Measurements from ENCODE around the gene COASY.
"Not testable (repeated sequence)": the region's sequence is repeated elsewhere in the genome, so short reads cannot be mapped to it uniquely, and the experiment has no call there.

The COASY gene

GRCh38 chr17:42536048-42536371, 25.9 kb upstream of the COASY start, which contains the start of gene NAGLU:
NAGLU (plus strand) TSS chr17:42536241; CDS start chr17:42536273, 32 bp downstream.
- ChIA-PET CTCF (interaction anchor here (1.0 to 2.5 kb wide), 5 partner anchors 8 to 47 kb away, joined by 3 to 12 read pairs (median 3); no protein-coding TSS in a partner anchor), POLR2A (interaction anchor here (0.6 to 1.4 kb wide), 11 partner anchors 9 to 825 kb away, joined by 3 to 5 read pairs (median 3); partner anchors contain the start of genes MLX and VPS25)
- TF ChIP-seq, protein P1, sequence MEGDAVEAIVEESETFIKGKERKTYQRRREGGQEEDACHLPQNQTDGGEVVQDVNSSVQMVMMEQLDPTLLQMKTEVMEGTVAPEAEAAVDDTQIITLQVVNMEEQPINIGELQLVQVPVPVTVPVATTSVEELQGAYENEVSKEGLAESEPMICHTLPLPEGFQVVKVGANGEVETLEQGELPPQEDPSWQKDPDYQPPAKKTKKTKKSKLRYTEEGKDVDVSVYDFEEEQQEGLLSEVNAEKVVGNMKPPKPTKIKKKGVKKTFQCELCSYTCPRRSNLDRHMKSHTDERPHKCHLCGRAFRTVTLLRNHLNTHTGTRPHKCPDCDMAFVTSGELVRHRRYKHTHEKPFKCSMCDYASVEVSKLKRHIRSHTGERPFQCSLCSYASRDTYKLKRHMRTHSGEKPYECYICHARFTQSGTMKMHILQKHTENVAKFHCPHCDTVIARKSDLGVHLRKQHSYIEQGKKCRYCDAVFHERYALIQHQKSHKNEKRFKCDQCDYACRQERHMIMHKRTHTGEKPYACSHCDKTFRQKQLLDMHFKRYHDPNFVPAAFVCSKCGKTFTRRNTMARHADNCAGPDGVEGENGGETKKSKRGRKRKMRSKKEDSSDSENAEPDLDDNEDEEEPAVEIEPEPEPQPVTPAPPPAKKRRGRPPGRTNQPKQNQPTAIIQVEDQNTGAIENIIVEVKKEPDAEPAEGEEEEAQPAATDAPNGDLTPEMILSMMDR (IDR thresholded peaks at IDR 0.05; ENCODE audit: control extremely low read depth, extremely low read depth, low read depth, missing control alignments) = no peak
- peak; percentile 99 for DNase-seq (ENCODE audit: extremely low spot score)

DNA sequence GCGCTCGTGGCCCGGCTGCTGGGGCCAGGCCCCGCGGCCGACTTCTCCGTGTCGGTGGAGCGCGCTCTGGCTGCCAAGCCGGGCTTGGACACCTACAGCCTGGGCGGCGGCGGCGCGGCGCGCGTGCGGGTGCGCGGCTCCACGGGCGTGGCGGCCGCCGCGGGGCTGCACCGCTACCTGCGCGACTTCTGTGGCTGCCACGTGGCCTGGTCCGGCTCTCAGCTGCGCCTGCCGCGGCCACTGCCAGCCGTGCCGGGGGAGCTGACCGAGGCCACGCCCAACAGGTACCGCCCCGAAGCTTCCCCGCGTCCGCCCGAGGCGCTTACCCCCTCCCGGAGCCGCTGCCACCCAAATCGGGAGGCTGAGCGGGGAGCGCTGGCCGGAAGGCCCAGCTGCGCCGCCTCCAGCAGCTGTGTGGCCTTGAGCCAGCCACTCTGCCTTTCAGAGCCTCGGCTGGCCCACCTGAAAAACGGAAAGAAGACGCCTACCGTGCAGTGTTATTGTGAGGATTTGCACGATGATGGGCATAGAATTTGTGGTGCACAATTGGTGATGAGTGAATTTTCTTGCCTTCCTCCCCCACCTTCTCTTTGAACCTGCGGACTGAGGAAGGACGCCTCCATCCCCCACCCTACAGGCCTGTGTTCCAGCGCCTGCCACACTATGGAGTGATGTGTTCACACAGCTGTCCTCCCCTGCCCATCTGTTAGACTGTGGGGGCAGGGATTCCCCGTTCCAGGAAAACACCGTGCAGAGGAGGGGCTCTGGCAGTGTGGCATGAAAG, 25.4 kb upstream of the COASY start:
- ChIA-PET POLR2A (interaction anchor here (0.7 to 1.4 kb wide), 11 partner anchors 9 to 825 kb away, joined by 3 to 5 read pairs (median 3); partner anchors contain the start of genes MLX, STAT3 and VPS25), CTCF (interaction anchor here (1.0 to 2.5 kb wide), 5 partner anchors 9 to 47 kb away, joined by 3 to 12 read pairs (median 3); no protein-coding TSS in a partner anchor)
- TF ChIP-seq, protein P1 (IDR thresholded peaks at IDR 0.05; ENCODE audit: control extremely low read depth, extremely low read depth, low read depth, missing control alignments) = no peak
- DNase-seq (ENCODE audit: extremely low spot score) = peak; percentile 93

DNA sequence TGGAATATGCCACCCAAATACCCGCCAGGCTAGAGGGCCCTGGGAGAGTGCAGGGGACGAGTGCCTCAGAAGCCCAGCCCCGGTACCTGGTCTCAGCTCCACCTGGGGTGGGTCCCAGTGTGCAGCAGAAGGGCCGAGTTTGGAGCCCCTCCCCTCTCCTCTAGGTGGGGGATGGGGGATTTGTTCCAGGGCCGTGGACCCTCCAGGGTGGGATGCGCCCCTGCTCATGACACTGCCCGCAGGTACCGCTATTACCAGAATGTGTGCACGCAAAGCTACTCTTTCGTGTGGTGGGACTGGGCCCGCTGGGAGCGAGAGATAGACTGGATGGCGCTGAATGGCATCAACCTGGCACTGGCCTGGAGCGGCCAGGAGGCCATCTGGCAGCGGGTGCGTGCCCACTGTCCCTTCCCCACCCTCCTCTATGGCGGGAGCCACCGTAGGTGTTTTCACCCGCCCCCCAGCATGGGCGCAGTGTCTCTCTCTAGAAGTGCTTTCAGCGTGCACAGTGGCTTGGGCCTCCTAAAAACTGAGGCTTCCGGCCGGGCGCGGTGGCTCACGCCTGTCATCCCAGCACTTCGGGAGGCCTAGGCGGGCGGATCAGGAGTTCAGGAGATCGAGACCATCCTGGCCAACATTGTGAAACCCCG, 24.7 kb upstream of the COASY start:
- no peak for DNase-seq (ENCODE audit: extremely low spot score)
- TF ChIP-seq, protein P1 (IDR thresholded peaks at IDR 0.05; ENCODE audit: control extremely low read depth, extremely low read depth, low read depth, missing control alignments) = no peak
- CTCF ChIA-PET = interaction anchor here (1.8 to 2.5 kb wide), 2 partner anchors 10 to 11 kb away, joined by 11 to 12 read pairs; no protein-coding TSS in a partner anchor
- POLR2A ChIA-PET = interaction anchor here (0.7 to 1.3 kb wide), 4 partner anchors 10 to 148 kb away, joined by 3 to 4 read pairs (median 3); partner anchors contain the start of gene STAT3

- no peak for DNase-seq (ENCODE audit: extremely low spot score)
- CTCF ChIA-PET = no interaction called here
- POLR2A ChIA-PET = no interaction called here
- TF ChIP-seq, protein P1 (IDR thresholded peaks at IDR 0.05; ENCODE audit: control extremely low read depth, extremely low read depth, low read depth, missing control alignments) = no peak
These were observed 24.0 kb upstream of the COASY start for GRCh38 chr17:42537826-42538451.

GRCh38 chr17:42538482-42538881, 23.5 kb upstream of the COASY start:
- TF ChIP-seq, protein P1 (IDR thresholded peaks at IDR 0.05; ENCODE audit: control extremely low read depth, extremely low read depth, low read depth, missing control alignments) = no peak
- DNase-seq (ENCODE audit: extremely low spot score) = no peak
- ChIA-PET CTCF (interaction anchor here (0.9 kb wide), 1 partner anchor 10 kb away, joined by 4 read pairs; no protein-coding TSS in a partner anchor), POLR2A (no interaction called here)

- CTCF ChIA-PET = interaction anchor here (0.9 to 2.2 kb wide), 2 partner anchors 13 to 284 kb away, joined by 3 to 6 read pairs; partner anchors contain the start of gene BECN1
- POLR2A ChIA-PET; DNase-seq (ENCODE audit: extremely low spot score): not testable (repeated sequence)
These were observed 21.4 kb upstream of the COASY start for GRCh38 chr17:42540558-42540957.
